Spleen (tissue), 11 donors: ENCODE data around the gene CNIH2. TPM values are rescaled to one million over a fixed set of nuclear protein-coding genes. Genes with fewer than 3 reads are reported as not detected.

Source experiments
- DNase-seq: peaks from one replicate; pipeline ENCODE4 v3.0.0-alpha.2; 2020
- H3K27ac ChIP-seq, 8 donors: fragments of 200-600 bp; sonication (generic) in 7 of 8; 1 replicate in 4 of 8; 2 replicates in 4 of 8; pipeline versions ENCODE4 v1.5.0 to v1.8.0; 2016 to 2021; ENCODE audit warnings: inconsistent platforms in 4 of 8, mild to moderate bottlenecking in 4 of 8, moderate library complexity in 1 of 8
- H3K27me3 ChIP-seq, 7 donors: fragments of 200-600 bp; sonication (generic) in 6 of 7; replicated peaks in 1 of 7; 1 replicate in 4 of 7; 2 replicates in 3 of 7; pipeline versions ENCODE4 v1.5.0 to v1.8.0; 2016 to 2021; ENCODE audit warnings: inconsistent platforms in 3 of 7, mild to moderate bottlenecking in 1 of 7
- H3K36me3 ChIP-seq, 6 donors: fragments of 200-600 bp; sonication (generic) in 5 of 6; 1 replicate in 4 of 6; 2 replicates in 2 of 6; pipeline versions ENCODE4 v1.5.0 to v1.8.0; 2016 to 2021; ENCODE audit warnings: inconsistent platforms in 2 of 6
- H3K4me1 ChIP-seq, 6 donors: fragments of 200-600 bp; sonication (generic) in 5 of 6; 1 replicate in 3 of 6; 2 replicates in 3 of 6; pipeline versions ENCODE4 v1.5.0 to v1.8.0; 2016 to 2021; ENCODE audit warnings: inconsistent platforms in 3 of 6
- H3K4me3 ChIP-seq, 8 donors: fragments of 200-600 bp; sonication (generic) in 7 of 8; 1 replicate in 4 of 8; 2 replicates in 4 of 8; pipeline versions ENCODE4 v1.5.0 to v1.8.0; 2016 to 2021; ENCODE audit warnings: inconsistent platforms in 4 of 8, mild to moderate bottlenecking in 4 of 8, moderate library complexity in 2 of 8
- H3K9me3 ChIP-seq, 8 donors: fragments of 200-600 bp; sonication (generic) in 7 of 8; 1 replicate in 4 of 8; 2 replicates in 4 of 8; pipeline versions ENCODE4 v1.5.0 to v1.8.0; 2016 to 2021; ENCODE audit warnings: inconsistent platforms in 4 of 8
- POLR2A ChIP-seq, 3 donors: fragments of 450-650 bp; IDR thresholded peaks; one replicate each; pipeline ENCODE4 v1.5.1; 2017; ENCODE audit warnings: antibody characterized with exemption in 3 of 3, mild to moderate bottlenecking in 1 of 3
- POLR2AphosphoS5 ChIP-seq, 3 donors: sonication (generic); formaldehyde crosslinking; IDR thresholded peaks; one replicate each; pipeline ENCODE4 v1.5.1; 2017; ENCODE audit warnings: antibody characterized with exemption in 3 of 3
- WGBS, 5 donors: extraction: QIAGEN DNeasy Blood & Tissue Kit in 3 of 5; methylation state at CpG; one replicate each; pipeline versions ENCODE4 v1.1.5 to v1.1.7; 2013 to 2018; 5-methylcytosine and 5-hydroxymethylcytosine counted together
- intact Hi-C: fragments of 100-400 bp; cut with DNase I; formaldehyde crosslinking; loops from one replicate; pipeline ENCODE4 v1.15.0; 2023; ENCODE audit warnings: low total_unique reads
- polyA plus RNA-seq, 3 donors: library from polyadenylated mRNA; stranded (reverse); fragments of 200-250 nt; gene quantifications; one replicate each; pipeline ENCODE4 v1.2.1, GENCODE V29; 2013
- total RNA-seq, 7 donors: library from RNA; depleted of rRNA in 3 of 7; stranded (reverse); fragments of >200 nt in 3 of 7; fragmentation: NEBNext Ultra II Directional in 4 of 7; extraction: Animal tissue kit (Norgen Biotek cat#: 25700) in 4 of 7; gene quantifications; one replicate each; pipeline versions ENCODE4 v1.1.0 to v1.2.1, GENCODE V29; 2016 to 2021
- TF ChIP-seq, protein P1 (sequence below), 11 experiments: fragments of 200-600 bp in 7 of 11; fragments of 450-650 bp in 4 of 11; sonication (generic) in 4 of 11; IDR thresholded peaks in 8 of 11; conservative IDR thresholded peaks in 3 of 11; 1 replicate in 7 of 11; 2 replicates in 4 of 11; pipeline versions ENCODE4 v1.4.0 to v1.8.0; 2016 to 2021; ENCODE audit warnings: antibody characterized with exemption in 11 of 11, inconsistent platforms in 4 of 11, mild to moderate bottlenecking in 1 of 11
- donor health status: healthy with polysubstance abuse.
- donor health status: DM: no; HTN: no; CAD: no; lungs with moderate emphysema.
- donor health status: DM: no; HTN: no; CAD: no.
- donor health status: Bipolar disorder and iron deficiency.
- donor health status: healthy.
- donor health status: DM: no; HTN: no; CAD: no.
- donor health status: DM: yes; HTN: yes; CAD: no.

Gene CNIH2
- total and polyA plus RNA-seq, 10 donors: 0.20 to 1.9 (median 0.77) TPM; not detected in 2

DNA sequence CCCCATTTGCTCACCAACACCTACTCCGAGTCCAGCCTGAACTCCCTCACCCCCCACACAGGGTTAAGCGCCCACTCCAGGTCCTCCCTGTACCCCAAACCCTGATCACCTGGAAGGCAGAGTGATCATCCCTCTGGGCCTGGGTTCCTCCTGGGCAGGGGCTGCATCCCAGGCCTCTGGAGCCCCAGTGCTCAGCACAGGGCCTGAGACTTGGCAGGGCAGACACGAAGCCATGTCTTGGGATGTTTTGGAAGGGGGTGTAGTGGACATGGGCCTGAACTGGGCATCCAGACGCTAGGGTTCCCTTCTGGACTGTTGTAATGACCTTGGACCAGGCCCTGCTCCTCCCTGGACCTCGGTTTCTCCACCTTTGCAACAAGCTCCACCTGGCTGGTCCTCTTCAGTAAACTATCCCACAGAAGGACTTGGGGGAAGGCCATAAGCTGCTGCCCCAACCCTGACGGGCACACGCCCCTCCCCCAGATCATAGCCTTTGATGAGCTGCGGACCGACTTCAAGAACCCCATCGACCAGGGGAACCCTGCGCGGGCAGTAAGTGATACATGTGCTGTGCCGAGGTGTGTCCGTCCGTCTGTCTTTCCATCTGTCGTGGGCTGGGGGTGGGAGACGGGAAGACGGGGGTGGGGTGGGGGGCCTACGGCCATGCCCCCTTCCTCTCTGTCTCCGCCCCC is 3.9 kb downstream of the CNIH2 start:
- TF ChIP-seq, protein P1, sequence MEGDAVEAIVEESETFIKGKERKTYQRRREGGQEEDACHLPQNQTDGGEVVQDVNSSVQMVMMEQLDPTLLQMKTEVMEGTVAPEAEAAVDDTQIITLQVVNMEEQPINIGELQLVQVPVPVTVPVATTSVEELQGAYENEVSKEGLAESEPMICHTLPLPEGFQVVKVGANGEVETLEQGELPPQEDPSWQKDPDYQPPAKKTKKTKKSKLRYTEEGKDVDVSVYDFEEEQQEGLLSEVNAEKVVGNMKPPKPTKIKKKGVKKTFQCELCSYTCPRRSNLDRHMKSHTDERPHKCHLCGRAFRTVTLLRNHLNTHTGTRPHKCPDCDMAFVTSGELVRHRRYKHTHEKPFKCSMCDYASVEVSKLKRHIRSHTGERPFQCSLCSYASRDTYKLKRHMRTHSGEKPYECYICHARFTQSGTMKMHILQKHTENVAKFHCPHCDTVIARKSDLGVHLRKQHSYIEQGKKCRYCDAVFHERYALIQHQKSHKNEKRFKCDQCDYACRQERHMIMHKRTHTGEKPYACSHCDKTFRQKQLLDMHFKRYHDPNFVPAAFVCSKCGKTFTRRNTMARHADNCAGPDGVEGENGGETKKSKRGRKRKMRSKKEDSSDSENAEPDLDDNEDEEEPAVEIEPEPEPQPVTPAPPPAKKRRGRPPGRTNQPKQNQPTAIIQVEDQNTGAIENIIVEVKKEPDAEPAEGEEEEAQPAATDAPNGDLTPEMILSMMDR (IDR thresholded peaks at IDR 0.05 in 8 of 11, conservative IDR thresholded peaks at IDR 0.05 in 3 of 11): no peak
- peak in 1 of 3 donors; percentile 47 for TF ChIP-seq POLR2AphosphoS5 (IDR thresholded peaks at IDR 0.05)
- TF ChIP-seq POLR2A (IDR thresholded peaks at IDR 0.05): peak in 1 of 3 donors; percentile 30
- DNase-seq: peak; percentile 76
- peak overlapping the region in 1 of 8 donors; percentile 39 for H3K4me3 ChIP-seq
- no peaks in the 10 kb centered on the region for H3K9me3 ChIP-seq
- intact Hi-C loops: loop anchor here (5.0 kb wide), 1 partner anchor 60 kb away; no protein-coding TSS in a partner anchor
- peaks cover 10 to 69% (median 30%) of the 10 kb centered on the region in 6 donors for H3K4me1 ChIP-seq
- H3K36me3 ChIP-seq: peaks cover 0 to 30% (median 6%) of the 10 kb centered on the region in 6 donors
- WGBS, 5 donors: 25 to 53% (median 29%) methylated on average over 8 to 20 of the region's 20 CpGs
- peak overlapping the region in 2 of 8 donors; percentile 53 to 61 for H3K27ac ChIP-seq
- peaks cover 0 to 17% (median 0%) of the 10 kb centered on the region in 7 donors for H3K27me3 ChIP-seq

DNA sequence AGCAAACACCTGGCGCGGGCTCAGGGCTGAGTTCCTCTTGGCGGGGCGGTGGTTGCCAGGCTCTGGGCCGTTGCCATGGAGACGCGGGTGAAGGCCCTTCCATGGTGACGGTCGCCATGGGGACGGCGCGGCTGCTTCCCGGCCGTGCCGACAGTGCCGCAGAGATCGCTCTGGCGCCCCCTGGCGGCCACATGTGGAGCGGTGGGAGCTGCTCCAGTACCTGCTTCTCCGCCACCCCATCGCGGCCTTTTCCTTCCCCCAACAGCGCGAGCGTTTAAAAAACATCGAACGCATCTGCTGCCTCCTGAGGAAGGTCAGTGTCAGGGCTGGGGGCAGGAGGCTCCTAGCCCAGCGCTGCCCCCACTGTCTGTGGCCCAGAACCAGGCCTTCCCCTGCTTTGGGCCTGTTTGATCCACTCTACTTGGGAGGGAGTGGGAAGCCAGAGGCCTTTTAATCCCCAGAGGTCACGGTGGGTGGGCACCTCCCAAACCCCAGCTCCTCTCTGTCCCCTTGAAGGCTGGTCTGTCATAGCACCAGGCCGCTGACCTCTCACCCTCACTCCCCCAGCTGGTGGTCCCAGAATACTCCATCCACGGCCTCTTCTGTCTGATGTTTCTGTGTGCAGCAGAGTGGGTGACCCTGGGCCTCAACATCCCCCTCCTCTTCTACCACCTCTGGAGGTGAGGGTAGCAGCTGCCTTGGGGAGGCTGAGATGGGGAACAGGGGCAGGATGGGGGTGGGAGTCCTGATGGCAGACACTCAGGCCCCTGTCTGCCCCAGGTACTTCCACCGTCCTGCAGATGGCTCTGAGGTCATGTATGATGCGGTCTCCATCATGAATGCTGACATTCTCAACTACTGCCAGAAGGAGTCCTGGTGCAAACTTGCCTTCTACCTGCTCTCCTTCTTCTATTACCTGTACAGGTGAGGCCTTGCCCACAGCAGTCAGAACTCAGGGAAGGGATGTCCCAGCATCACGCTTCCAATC is 4.8 kb downstream of the CNIH2 start:
- peak overlapping the region in 1 of 8 donors; percentile 39 for H3K4me3 ChIP-seq
- intact Hi-C loops: loop anchor here (5.0 kb wide), 1 partner anchor 60 kb away; no protein-coding TSS in a partner anchor
- H3K9me3 ChIP-seq: no peaks in the 10 kb centered on the region
- peak overlapping the region in 4 of 8 donors; percentile 46 to 61 (median 50) for H3K27ac ChIP-seq
- H3K36me3 ChIP-seq: peaks cover 0 to 27% (median 6%) of the 10 kb centered on the region in 6 donors
- peak; percentile 100 for DNase-seq
- WGBS, 5 donors: 14 to 32% (median 16%) methylated on average over 14 to 35 of the region's 35 CpGs
- H3K27me3 ChIP-seq: peaks cover 0 to 17% (median 0%) of the 10 kb centered on the region in 7 donors
- TF ChIP-seq, protein P1 (IDR thresholded peaks at IDR 0.05 in 8 of 11, conservative IDR thresholded peaks at IDR 0.05 in 3 of 11): peak; percentile 97 to 99 (median 99)
- TF ChIP-seq POLR2AphosphoS5 (IDR thresholded peaks at IDR 0.05): peak; percentile 76 to 90 (median 84)
- TF ChIP-seq POLR2A (IDR thresholded peaks at IDR 0.05): no peak
- H3K4me1 ChIP-seq: peaks cover 8 to 69% (median 31%) of the 10 kb centered on the region in 6 donors

DNA sequence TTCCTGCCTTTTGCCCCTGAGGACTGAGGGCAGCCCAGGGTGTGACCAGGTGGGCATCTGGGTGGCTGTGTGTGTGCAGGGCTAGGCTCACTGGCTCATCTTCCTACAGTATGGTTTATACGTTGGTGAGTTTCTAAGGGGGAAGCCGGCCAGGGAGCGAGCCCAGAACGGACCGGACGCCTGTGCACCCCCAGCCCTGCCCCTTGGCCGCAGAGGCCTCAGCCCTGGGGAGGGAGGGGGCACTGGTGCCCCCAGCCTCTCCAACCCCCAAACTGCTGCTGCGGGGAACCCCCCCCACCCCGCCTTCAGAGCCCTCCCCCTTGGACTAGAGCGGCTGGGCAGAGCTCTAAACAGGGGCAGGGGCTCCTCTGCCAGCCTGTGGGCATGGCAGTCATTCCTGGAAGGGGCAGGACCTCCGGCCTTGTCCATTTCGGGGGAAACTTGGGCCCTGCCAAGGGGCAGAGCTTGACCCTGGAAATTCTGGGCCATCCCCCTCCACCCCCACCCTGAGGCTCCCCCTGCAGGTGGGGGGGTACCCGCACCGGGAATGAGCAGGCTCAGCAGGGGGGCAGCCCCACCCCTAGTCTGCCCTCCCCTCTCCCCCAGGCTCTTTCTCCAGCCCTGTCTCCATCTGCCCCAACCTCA is 5.6 kb downstream of the CNIH2 start:
- TF ChIP-seq POLR2A (IDR thresholded peaks at IDR 0.05) (no peak), POLR2AphosphoS5 (IDR thresholded peaks at IDR 0.05) (no peak)
- TF ChIP-seq, protein P1 (IDR thresholded peaks at IDR 0.05 in 8 of 11, conservative IDR thresholded peaks at IDR 0.05 in 3 of 11): no peak
- WGBS, 5 donors: 68 to 88% (median 86%) methylated on average over 2 to 14 of the region's 14 CpGs

More for the DNA sequence above, 5.6 kb downstream of the CNIH2 start:
- Histone ChIP-seq H3K27ac (no peak overlapping the region), H3K27me3 (peaks cover 0 to 14% (median 0%) of the 10 kb centered on the region in 7 donors), H3K36me3 (peaks cover 0 to 27% (median 6%) of the 10 kb centered on the region in 6 donors), H3K4me1 (peaks cover 15 to 72% (median 36%) of the 10 kb centered on the region in 6 donors), H3K9me3 (no peaks in the 10 kb centered on the region), H3K4me3 (no peak overlapping the region)
- intact Hi-C loops: loop anchor here (5.0 kb wide), 1 partner anchor 61 kb away; no protein-coding TSS in a partner anchor
- peak; percentile 75 for DNase-seq
